Endothelial cell of umbilical vein (primary cell): ENCODE data around the gene CNMD.

Source experiments
- CTCF ChIP-seq, 2 donors: IDR thresholded peaks; 1 replicate in 1 of 2; 2 replicates in 1 of 2; pipeline ENCODE4 v1.5.1; 2011; ENCODE audit warnings: low read length in 2 of 2, mild to moderate bottlenecking in 2 of 2, moderate library complexity in 2 of 2, control low read depth in 1 of 2, inconsistent platforms in 1 of 2, low read depth in 1 of 2; ENCODE audit not compliant: insufficient read depth in 1 of 2; ENCODE audit errors: extremely low read depth in 1 of 2
- EZH2 ChIP-seq: IDR thresholded peaks from 2 replicates; pipeline ENCODE4 v1.6.1; 2012; ENCODE audit warnings: borderline replicate concordance, low read depth, mild to moderate bottlenecking, moderate library complexity, low read length, inconsistent platforms; ENCODE audit not compliant: severe bottlenecking
- POLR2AphosphoS5 ChIP-seq: IDR thresholded peaks from 2 replicates; pipeline ENCODE4 v1.6.1; 2012; ENCODE audit warnings: low read depth, mild to moderate bottlenecking, control low read depth, low read length, moderate library complexity; ENCODE audit not compliant: insufficient read depth

GRCh38 chr13:52677823-52678222, 61.8 kb downstream of the CNMD start:
- TF ChIP-seq CTCF (IDR thresholded peaks at IDR 0.05; ENCODE audit: extremely low read depth in 1 of 2, insufficient read depth in 1 of 2, low read depth in 1 of 2, low read length in 2 of 2) (no peak), EZH2 (no peak), POLR2AphosphoS5 (no peak)
